LNCAP (cell line): ENCODE measurements around the gene CEP78.

Experiments used
- CTCF ChIP-seq: fragments of 450-650 bp; IDR thresholded peaks from 2 replicates; pipeline ENCODE4 v1.5.1; 2017; ENCODE audit warnings: mild to moderate bottlenecking

Gene CEP78

GRCh38 chr9:78235762-78236550 is at the start of gene CEP78:
Gene CEP78, plus strand, starts transcription at chr9:78236075. Its CDS starts 276 bp downstream, at chr9:78236351.
- no peak for TF ChIP-seq CTCF

GRCh38 chr9:78187763-78188484 is 48.0 kb upstream of the CEP78 start:
- TF ChIP-seq CTCF = no peak

GRCh38 chr9:78188594-78188993 is 47.3 kb upstream of the CEP78 start:
- no peak for TF ChIP-seq CTCF

- no peak for TF ChIP-seq CTCF
Measured at GRCh38 chr9:78189001-78189400, 46.9 kb upstream of the CEP78 start.

- TF ChIP-seq CTCF = no peak
Measured at GRCh38 chr9:78189461-78189860, 46.4 kb upstream of the CEP78 start.

GRCh38 chr9:78191931-78192330 is 43.9 kb upstream of the CEP78 start:
- TF ChIP-seq CTCF = no peak

GRCh38 chr9:78196258-78196657 is 39.6 kb upstream of the CEP78 start:
- no peak for TF ChIP-seq CTCF
